A549 (cell line): Measurements from ENCODE around the gene KLC3. TPM values are rescaled to one million over a fixed set of nuclear protein-coding genes. Genes with fewer than 3 reads are reported as not detected.

Source experiments
- ATAC-seq, 2 experiments: fragments of 200-7000 bp in 1 of 2; fragments of >200 bp in 1 of 2; cut with Nextera tagmentation in 1 of 2; cut with Tn5 transposase in 1 of 2; 3 replicates each; pipeline versions ENCODE4 v1.8.0 to v1.9.1; 2018 to 2020; ENCODE audit warnings: mild to moderate bottlenecking in 1 of 2, moderate library complexity in 1 of 2
- CTCF ChIA-PET: fragments of 300-600 bp; sonication (Branson Sonifier 250); formaldehyde crosslinking; extraction: SDS; loops from one replicate; lab custom pipeline; 2021; ENCODE audit warnings: antibody characterized with exemption, inconsistent platforms; lab: Yijun Ruan, JAX
- POLR2A ChIA-PET: fragments of 350-600 bp; formaldehyde crosslinking; extraction: SDS; loops from one replicate; lab custom pipeline; 2021; ENCODE audit warnings: antibody characterized with exemption, inconsistent platforms; lab: Yijun Ruan, JAX
- DNase-seq, 2 experiments: peaks; one replicate each; pipeline versions ENCODE4 v3.0.0 to v3.0.0-alpha.2; 2011 to 2016; ENCODE audit warnings: low read depth in 1 of 2, low spot score in 1 of 2
- FAIRE-seq: peaks from 2 replicates; lab custom pipeline; 2011; peaks lifted over from hg19 to GRCh38; lab: Jason Lieb, UNC
- H3K27ac ChIP-seq, 2 experiments: fragments of >200 bp; sonication (Bioruptor Twin); formaldehyde crosslinking; 3 replicates each; pipeline ENCODE4 v1.5.1; 2016 to 2017
- H3K4me1 ChIP-seq: fragments of >200 bp; sonication (Bioruptor Twin); formaldehyde crosslinking; 3 replicates; pipeline ENCODE4 v1.6.1; 2016
- H3K4me2 ChIP-seq: fragments of >200 bp; sonication (Bioruptor Twin); formaldehyde crosslinking; 3 replicates; pipeline ENCODE4 v1.6.1; 2016
- H3K4me3 ChIP-seq: fragments of >200 bp; sonication (Bioruptor Twin); formaldehyde crosslinking; 3 replicates; pipeline ENCODE4 v1.5.1; 2016
- H3K9me3 ChIP-seq: fragments of >200 bp; sonication (Bioruptor Twin); formaldehyde crosslinking; 3 replicates; pipeline ENCODE4 v1.6.1; 2016
- BHLHE40 ChIP-seq: IDR thresholded peaks from 2 replicates; pipeline ENCODE4 v1.6.1; 2012; ENCODE audit warnings: low read depth, low read length, inconsistent platforms
- CBX8 ChIP-seq: fragments of 200-600 bp; sonication (generic); IDR thresholded peaks from 2 replicates; pipeline ENCODE4 v1.6.1; 2016
- CHD4 ChIP-seq: fragments of 200-600 bp; sonication (generic); IDR thresholded peaks from 2 replicates; pipeline ENCODE4 v1.6.1; 2016; ENCODE audit warnings: antibody characterized with exemption, mild to moderate bottlenecking, borderline replicate concordance
- CTCF ChIP-seq: fragments of >200 bp; sonication (Bioruptor Twin); formaldehyde crosslinking; IDR thresholded peaks from 3 replicates; pipeline ENCODE4 v1.5.1; 2016
- ESRRA ChIP-seq: fragments of 150-350 bp; IDR thresholded peaks from 2 replicates; pipeline ENCODE4 v1.6.1; 2014; ENCODE audit warnings: mild to moderate bottlenecking, low read length, borderline replicate concordance
- FOSL2 ChIP-seq, 2 experiments: fragments of 450-650 bp in 1 of 2; fragments of >200 bp in 1 of 2; sonication (Bioruptor Twin) in 1 of 2; formaldehyde crosslinking; IDR thresholded peaks; 2 replicates each; pipeline versions ENCODE4 v1.5.0 to v1.6.1; 2016 to 2020; ENCODE audit warnings: mild to moderate bottlenecking in 1 of 2, moderate library complexity in 1 of 2
- HDAC2 ChIP-seq: fragments of 200-600 bp; sonication (generic); IDR thresholded peaks from 2 replicates; pipeline ENCODE4 v1.6.1; 2016
- HOXB13 ChIP-seq: fragments of 250-450 bp; sonication (Bioruptor Pico); IDR thresholded peaks from 2 replicates; pipeline ENCODE4 v1.5.0; 2020; ENCODE audit warnings: low read depth, mild to moderate bottlenecking, moderate library complexity
- HOXB5 ChIP-seq: fragments of 250-450 bp; sonication (Bioruptor Pico); IDR thresholded peaks from 2 replicates; pipeline ENCODE4 v1.5.0; 2020; ENCODE audit warnings: mild to moderate bottlenecking, moderate library complexity
- JUNB ChIP-seq: fragments of >200 bp; sonication (Bioruptor Twin); formaldehyde crosslinking; IDR thresholded peaks from 2 replicates; pipeline ENCODE4 v1.6.1; 2016
- KDM1A ChIP-seq: fragments of 200-600 bp; sonication (generic); IDR thresholded peaks from 2 replicates; pipeline ENCODE4 v1.6.1; 2016; ENCODE audit warnings: low read depth, mild to moderate bottlenecking
- MAFK ChIP-seq: fragments of 450-650 bp; IDR thresholded peaks from 2 replicates; pipeline ENCODE4 v1.6.1; 2014; ENCODE audit not compliant: partially characterized antibody
- PHF8 ChIP-seq: fragments of 200-600 bp; sonication (generic); IDR thresholded peaks from 2 replicates; pipeline ENCODE4 v1.6.1; 2016; ENCODE audit warnings: low read depth, mild to moderate bottlenecking, antibody characterized with exemption, moderate library complexity, borderline replicate concordance
- POLR2AphosphoS2 ChIP-seq: conservative IDR thresholded peaks from 2 replicates; pipeline ENCODE4 v1.6.1; 2012; ENCODE audit warnings: low read length, improper control_type of control experiment, inconsistent platforms
- TFCP2L1 ChIP-seq: fragments of 250-450 bp; sonication (Bioruptor Pico); IDR thresholded peaks from 2 replicates; pipeline ENCODE4 v1.5.0; 2021; ENCODE audit warnings: mild to moderate bottlenecking
- ZFP36 ChIP-seq: fragments of 450-650 bp; IDR thresholded peaks from 2 replicates; pipeline ENCODE4 v1.6.1; 2014; ENCODE audit warnings: borderline replicate concordance; ENCODE audit not compliant: partially characterized antibody
- ZNF302 ChIP-seq: fragments of 250-450 bp; sonication (Bioruptor Pico); IDR thresholded peaks from 2 replicates; pipeline ENCODE4 v1.9.0; 2021; ENCODE audit warnings: inconsistent platforms, mild to moderate bottlenecking, moderate library complexity
- WGBS: methylation state at CpG from one replicate; pipeline ENCODE4 v1.1.6; 2017; ENCODE audit errors: missing lambda C conversion rate; 5-methylcytosine and 5-hydroxymethylcytosine counted together
- polyA plus RNA-seq, 4 experiments: library from polyadenylated mRNA; depleted of rRNA in 3 of 4; stranded (reverse); fragments of >200 nt; fragmentation: RNase III in 1 of 4; extraction: RNeasy Plus Mini Kit Qiagen cat#74134 plus additional on column Dnase treatment in 1 of 4; gene quantifications; 2 replicates in 3 of 4; 3 replicates in 1 of 4; pipeline ENCODE4 v1.2.3, GENCODE V29; 2011 to 2017
- TF ChIP-seq, protein P1 (sequence below): fragments of >200 bp; sonication (Bioruptor Twin); formaldehyde crosslinking; IDR thresholded peaks from 3 replicates; pipeline ENCODE4 v1.6.1; 2016
- TF ChIP-seq, protein P2 (sequence below): fragments of 250-450 bp; sonication (Bioruptor Pico); IDR thresholded peaks from 2 replicates; pipeline ENCODE4 v1.5.0; 2020; ENCODE audit warnings: low read depth, mild to moderate bottlenecking, moderate library complexity

The KLC3 gene
- polyA plus RNA-seq, 2 of the 4 experiments (the other 2 are of a cell fraction) = 0.26 to 0.49 TPM

- CTCF ChIA-PET = interaction anchor here (1.8 to 2.0 kb wide), 2 partner anchors 9 to 18 kb away, joined by 4 to 7 read pairs; no protein-coding TSS in a partner anchor
- DNase-seq (no peak), FAIRE-seq (no peak), ATAC-seq (no peak)
- Histone ChIP-seq H3K27ac (no peak overlapping the region), H3K4me2 (no peak overlapping the region), H3K4me1 (no peaks in the 10 kb centered on the region), H3K4me3 (no peak overlapping the region), H3K9me3 (no peaks in the 10 kb centered on the region)
- 94% methylated on average over 9 of the region's 9 CpGs for WGBS
- peak; percentile 45 for TF ChIP-seq ZFP36
- no peak for TF ChIP-seq MAFK
- POLR2A ChIA-PET = no interaction called here
Measured at GRCh38 chr19:45355910-45356309, 15.4 kb downstream of the KLC3 start.

- 94% methylated on average over 18 of the region's 20 CpGs for WGBS
- H3K4me2 ChIP-seq = no peak overlapping the region
- TF ChIP-seq CHD4 (no peak), KDM1A (0 out of 2 replicates have a peak, but pooled peaks have one; percentile 52), MAFK (peak; percentile 61)
- TF ChIP-seq, all 56 proteins: peak for 2
- ATAC-seq (no peak), FAIRE-seq (no peak), DNase-seq (no peak)
- Histone ChIP-seq H3K9me3 (no peaks in the 10 kb centered on the region), H3K4me1 (no peaks in the 10 kb centered on the region), H3K4me3 (no peak overlapping the region), H3K27ac (no peak overlapping the region)
- ChIA-PET CTCF (interaction anchor here (1.4 to 1.8 kb wide), 2 partner anchors 10 to 45 kb away, joined by 3 to 4 read pairs; no protein-coding TSS in a partner anchor), POLR2A (no interaction called here)
Measured at GRCh38 chr19:45356760-45357444, 16.4 kb downstream of the KLC3 start.

DNA sequence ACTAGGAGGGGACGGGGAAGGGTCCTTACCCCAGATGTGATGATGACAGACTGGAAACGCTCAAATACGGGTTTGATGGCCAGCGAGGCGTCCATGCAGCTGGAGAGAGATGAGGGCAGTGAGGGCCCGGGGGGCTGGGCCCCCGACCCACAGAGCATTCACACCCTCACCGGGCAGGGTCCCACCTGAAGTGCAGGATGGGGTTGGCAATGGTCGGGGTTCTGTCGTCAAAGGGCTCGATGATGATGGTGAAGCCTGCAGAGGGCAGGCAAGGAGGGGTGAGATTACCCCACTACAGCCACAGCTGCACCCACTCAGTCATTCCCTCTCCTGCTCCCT is 16.9 kb downstream of the KLC3 start:
- H3K9me3 ChIP-seq = no peaks in the 10 kb centered on the region
- DNase-seq = no peak
- TF ChIP-seq BHLHE40 (no peak), ZFP36 (no peak), POLR2AphosphoS2 (no peak), CTCF (no peak), ESRRA (no peak), JUNB (no peak), ZNF302 (CRISPR knock-in tag) (no peak), HDAC2 (no peak), PHF8 (no peak)
- TF ChIP-seq, protein P1, sequence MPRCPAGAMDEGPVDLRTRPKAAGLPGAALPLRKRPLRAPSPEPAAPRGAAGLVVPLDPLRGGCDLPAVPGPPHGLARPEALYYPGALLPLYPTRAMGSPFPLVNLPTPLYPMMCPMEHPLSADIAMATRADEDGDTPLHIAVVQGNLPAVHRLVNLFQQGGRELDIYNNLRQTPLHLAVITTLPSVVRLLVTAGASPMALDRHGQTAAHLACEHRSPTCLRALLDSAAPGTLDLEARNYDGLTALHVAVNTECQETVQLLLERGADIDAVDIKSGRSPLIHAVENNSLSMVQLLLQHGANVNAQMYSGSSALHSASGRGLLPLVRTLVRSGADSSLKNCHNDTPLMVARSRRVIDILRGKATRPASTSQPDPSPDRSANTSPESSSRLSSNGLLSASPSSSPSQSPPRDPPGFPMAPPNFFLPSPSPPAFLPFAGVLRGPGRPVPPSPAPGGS = no peak
- TF ChIP-seq, protein P2, sequence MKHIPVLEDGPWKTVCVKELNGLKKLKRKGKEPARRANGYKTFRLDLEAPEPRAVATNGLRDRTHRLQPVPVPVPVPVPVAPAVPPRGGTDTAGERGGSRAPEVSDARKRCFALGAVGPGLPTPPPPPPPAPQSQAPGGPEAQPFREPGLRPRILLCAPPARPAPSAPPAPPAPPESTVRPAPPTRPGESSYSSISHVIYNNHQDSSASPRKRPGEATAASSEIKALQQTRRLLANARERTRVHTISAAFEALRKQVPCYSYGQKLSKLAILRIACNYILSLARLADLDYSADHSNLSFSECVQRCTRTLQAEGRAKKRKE (CRISPR knock-in tag) = no peak
- TF ChIP-seq, all 56 proteins: peak for 0
- WGBS = over 99% methylated on average over 11 of the region's 11 CpGs
- Histone ChIP-seq H3K4me1 (no peaks in the 10 kb centered on the region), H3K4me3 (no peak overlapping the region), H3K27ac (no peak overlapping the region), H3K4me2 (no peak overlapping the region)
- POLR2A ChIA-PET = no interaction called here
- no peak for FAIRE-seq
- CTCF ChIA-PET = interaction anchor here (1.4 to 1.8 kb wide), 2 partner anchors 11 to 45 kb away, joined by 3 to 4 read pairs; no protein-coding TSS in a partner anchor
- ATAC-seq = no peak

DNA sequence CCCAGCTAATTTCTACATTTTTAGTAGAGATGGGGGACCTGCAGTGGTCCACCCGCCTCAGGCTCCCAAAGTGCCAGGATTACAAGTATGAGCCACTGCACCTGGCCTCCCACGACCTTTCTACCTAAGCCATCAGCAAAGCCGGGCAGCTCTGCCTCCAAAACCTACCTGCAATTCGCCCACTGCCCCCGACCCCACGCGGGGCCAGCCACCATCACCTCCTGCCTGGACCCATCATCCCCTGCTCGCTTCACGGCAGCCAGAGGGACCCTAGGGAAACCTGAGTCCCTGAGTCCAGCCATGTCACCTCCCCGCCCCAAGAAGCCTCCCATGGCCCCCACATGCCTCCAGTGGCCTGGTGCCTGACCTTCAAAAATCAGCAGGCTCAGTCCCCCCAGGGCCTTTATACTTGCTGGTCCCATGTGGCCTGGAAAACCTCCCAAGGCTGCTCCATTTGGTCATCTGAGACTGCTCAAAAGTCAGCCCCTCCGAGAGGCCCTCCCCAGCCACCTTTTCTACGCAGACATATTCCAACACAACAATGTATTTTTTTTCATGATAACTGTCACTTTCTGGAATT is 17.8 kb downstream of the KLC3 start:
- WGBS = 91% methylated on average over 12 of the region's 12 CpGs
- FAIRE-seq (no peak), DNase-seq (no peak), ATAC-seq (no peak)
- ChIA-PET CTCF (interaction anchor here (1.4 kb wide), 1 partner anchor 44 kb away, joined by 3 read pairs; no protein-coding TSS in a partner anchor), POLR2A (no interaction called here)
- no peaks in the 10 kb centered on the region for H3K4me1 ChIP-seq
- TF ChIP-seq FOSL2 (IDR thresholded peaks at IDR 0.05) (no peak), FOSL2 (CRISPR knock-in tag; IDR thresholded peaks at IDR 0.05) (no peak), HOXB5 (CRISPR knock-in tag) (no peak), TFCP2L1 (CRISPR knock-in tag) (no peak), CBX8 (no peak), HOXB13 (CRISPR knock-in tag) (no peak), ZNF302 (CRISPR knock-in tag) (no peak)
- no peak overlapping the region for H3K4me3 ChIP-seq
- H3K4me2 ChIP-seq = no peak overlapping the region
- H3K27ac ChIP-seq = no peak overlapping the region
- H3K9me3 ChIP-seq = no peaks in the 10 kb centered on the region
